Posterior cingulate gyrus (tissue), 11 donors: ENCODE data around the gene ATG9B.
"Not testable (repeated sequence)": the region's sequence is repeated elsewhere in the genome, so short reads cannot be mapped to it uniquely, and the experiment has no call there.

Source experiments
- DNase-seq, 10 donors: peaks; one replicate each; pipeline versions ENCODE4 v3.0.0 to v3.0.0-alpha.2; 2020 to 2021; ENCODE audit warnings: mixed read lengths in 3 of 10
- intact Hi-C: fragments of 100-400 bp; cut with DNase I; formaldehyde crosslinking; loops from one replicate; pipeline ENCODE4 v1.15.1; 2023

Gene ATG9B

GRCh38 chr7:151020231-151020630, 4.1 kb downstream of the ATG9B start:
- DNase-seq, result no peak
- intact Hi-C loops, result no loop called here

- DNase-seq, result peak in 2 of 10 donors; percentile 64 to 82
- intact Hi-C loops, result no loop called here
Observed at GRCh38 chr7:151019130-151019447, 5.2 kb downstream of the ATG9B start.

- peak in 6 of 10 donors; percentile 22 to 91 (median 34) for DNase-seq
- intact Hi-C loops, result no loop called here
Observed at GRCh38 chr7:151018421-151019129, 5.7 kb downstream of the ATG9B start.

- peak; percentile 39 to 96 (median 75) for DNase-seq
- intact Hi-C loops, result no loop called here
Observed at GRCh38 chr7:151017953-151018420, 6.3 kb downstream of the ATG9B start.

- DNase-seq, result no peak
- intact Hi-C loops, result no loop called here
Observed at GRCh38 chr7:151017370-151017952, 6.8 kb downstream of the ATG9B start.

GRCh38 chr7:151016942-151017341, 7.4 kb downstream of the ATG9B start:
- DNase-seq, result no peak

GRCh38 chr7:151016505-151016904, 7.8 kb downstream of the ATG9B start:
- intact Hi-C loops, result no loop called here
- DNase-seq, result peak in 1 of 10 donors; percentile 35

More at GRCh38 chr7:151016942-151017341, 7.4 kb downstream of the ATG9B start:
- intact Hi-C loops, result no loop called here

- intact Hi-C loops, result no loop called here
Observed at GRCh38 chr7:151015967-151016366, 8.3 kb downstream of the ATG9B start.

GRCh38 chr7:151014950-151015349, 9.3 kb downstream of the ATG9B start:
- intact Hi-C loops, result no loop called here
- DNase-seq, result no peak

More at GRCh38 chr7:151015967-151016366, 8.3 kb downstream of the ATG9B start:
- no peak for DNase-seq

GRCh38 chr7:151013733-151014497, 10.4 kb downstream of the ATG9B start:
- intact Hi-C loops, result loop anchor here (1.0 kb wide), 1 partner anchor 97 kb away; no protein-coding TSS in a partner anchor
- DNase-seq, result peak; percentile 63 to 99 (median 86)

- no peak for DNase-seq
- intact Hi-C loops, result loop anchor here (1.0 kb wide), 1 partner anchor 98 kb away; no protein-coding TSS in a partner anchor
Observed at GRCh38 chr7:151013356-151013732, 10.9 kb downstream of the ATG9B start.

- DNase-seq, result peak in 1 of 10 donors; percentile 80
- intact Hi-C loops, result loop anchor here (1.0 kb wide), 1 partner anchor 98 kb away; no protein-coding TSS in a partner anchor
Observed at GRCh38 chr7:151012911-151013347, 11.4 kb downstream of the ATG9B start.

- DNase-seq, result peak in 1 of 10 donors; percentile 70
- intact Hi-C loops, result no loop called here
Observed at GRCh38 chr7:151012031-151012692, 12.1 kb downstream of the ATG9B start.

- DNase-seq, intact Hi-C loops: not testable (repeated sequence)
Observed at GRCh38 chr7:151011616-151012015, 12.7 kb downstream of the ATG9B start.

GRCh38 chr7:151011097-151011409, 13.2 kb downstream of the ATG9B start:
- no peak for DNase-seq
- intact Hi-C loops, result no loop called here

- peak in 1 of 10 donors; percentile 72 for DNase-seq
- intact Hi-C loops, result no loop called here
Observed at GRCh38 chr7:151010307-151011096, 13.8 kb downstream of the ATG9B start.

- intact Hi-C loops, result no loop called here
Observed at GRCh38 chr7:151010037-151010306, 14.3 kb downstream of the ATG9B start.

GRCh38 chr7:151009327-151010036, 14.8 kb downstream of the ATG9B start:
- DNase-seq, result no peak
- intact Hi-C loops, result no loop called here

More at GRCh38 chr7:151010037-151010306, 14.3 kb downstream of the ATG9B start:
- DNase-seq, result no peak
